ENCODE measurements around the gene FHL1.

FHL1 gene

GRCh38 chrX:136126371-136126770 lies 21.0 kb upstream of the FHL1 start:
- in situ Hi-C loops (cut with HindIII; ENCODE audit: low sequenced_read_pairs) = no loop called here
- DNase-seq (ENCODE audit: low read depth, low spot score) = no peak
- H3K4me3 ChIP-seq (ENCODE audit: low read depth, low read length) = no peak overlapping the region
- TF ChIP-seq CTCF (IDR thresholded peaks at IDR 0.05; ENCODE audit: low read depth, low read length) = no peak

DNA sequence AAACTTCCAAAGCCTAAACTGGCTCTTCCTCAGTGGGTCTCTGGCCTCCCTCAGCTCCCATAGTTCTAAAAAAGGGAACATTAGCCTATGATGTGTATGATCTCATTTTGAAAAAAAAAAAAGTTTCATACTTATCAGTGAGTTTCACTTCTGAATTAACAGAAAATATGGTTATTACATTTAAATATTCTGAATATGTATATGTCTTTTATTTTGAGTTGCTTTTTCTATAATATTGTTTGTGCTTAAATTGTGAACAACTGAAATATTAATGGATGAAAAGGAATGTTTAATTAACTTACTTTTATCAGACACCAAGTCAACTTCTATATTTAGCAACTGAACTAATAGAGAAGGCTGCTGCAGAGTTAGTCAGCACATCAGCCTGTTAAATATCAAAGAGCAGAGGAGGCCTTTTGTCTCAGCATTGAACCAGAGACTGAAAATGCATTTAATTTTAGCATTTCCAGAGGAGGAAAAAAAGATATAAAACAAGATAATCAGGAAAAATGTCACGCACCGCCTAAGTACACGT lies 20.4 kb upstream of the FHL1 start:
- H3K4me3 ChIP-seq (ENCODE audit: low read depth, low read length) = no peak overlapping the region
- in situ Hi-C loops (cut with HindIII; ENCODE audit: low sequenced_read_pairs) = no loop called here
- no peak for TF ChIP-seq CTCF (IDR thresholded peaks at IDR 0.05; ENCODE audit: low read depth, low read length)
- DNase-seq (ENCODE audit: low read depth, low spot score) = peak; percentile 55

DNA sequence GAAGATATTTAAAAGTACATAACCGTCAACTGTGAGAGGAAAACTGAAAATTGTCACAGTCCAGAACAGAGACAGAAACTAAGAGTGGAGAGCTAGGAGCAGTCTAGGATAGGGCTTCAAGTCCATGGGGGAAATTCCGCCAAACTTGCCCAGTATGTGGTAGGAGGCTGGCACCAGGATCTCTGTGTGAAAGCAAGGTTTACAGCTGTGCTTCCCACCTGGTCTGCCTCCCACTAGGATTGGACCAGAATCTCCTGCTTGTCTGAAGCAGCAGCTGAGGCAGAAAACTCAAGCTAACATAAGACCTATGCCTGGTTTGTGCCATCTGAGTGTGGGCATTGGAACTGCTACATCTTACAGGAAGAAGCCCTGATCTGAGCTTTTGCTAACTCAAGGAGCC lies 18.6 kb upstream of the FHL1 start:
- no peak for DNase-seq (ENCODE audit: low read depth, low spot score)
- H3K4me3 ChIP-seq (ENCODE audit: low read depth, low read length) = no peak overlapping the region
- TF ChIP-seq CTCF (IDR thresholded peaks at IDR 0.05; ENCODE audit: low read depth, low read length) = no peak
- in situ Hi-C loops (cut with HindIII; ENCODE audit: low sequenced_read_pairs) = no loop called here

DNA sequence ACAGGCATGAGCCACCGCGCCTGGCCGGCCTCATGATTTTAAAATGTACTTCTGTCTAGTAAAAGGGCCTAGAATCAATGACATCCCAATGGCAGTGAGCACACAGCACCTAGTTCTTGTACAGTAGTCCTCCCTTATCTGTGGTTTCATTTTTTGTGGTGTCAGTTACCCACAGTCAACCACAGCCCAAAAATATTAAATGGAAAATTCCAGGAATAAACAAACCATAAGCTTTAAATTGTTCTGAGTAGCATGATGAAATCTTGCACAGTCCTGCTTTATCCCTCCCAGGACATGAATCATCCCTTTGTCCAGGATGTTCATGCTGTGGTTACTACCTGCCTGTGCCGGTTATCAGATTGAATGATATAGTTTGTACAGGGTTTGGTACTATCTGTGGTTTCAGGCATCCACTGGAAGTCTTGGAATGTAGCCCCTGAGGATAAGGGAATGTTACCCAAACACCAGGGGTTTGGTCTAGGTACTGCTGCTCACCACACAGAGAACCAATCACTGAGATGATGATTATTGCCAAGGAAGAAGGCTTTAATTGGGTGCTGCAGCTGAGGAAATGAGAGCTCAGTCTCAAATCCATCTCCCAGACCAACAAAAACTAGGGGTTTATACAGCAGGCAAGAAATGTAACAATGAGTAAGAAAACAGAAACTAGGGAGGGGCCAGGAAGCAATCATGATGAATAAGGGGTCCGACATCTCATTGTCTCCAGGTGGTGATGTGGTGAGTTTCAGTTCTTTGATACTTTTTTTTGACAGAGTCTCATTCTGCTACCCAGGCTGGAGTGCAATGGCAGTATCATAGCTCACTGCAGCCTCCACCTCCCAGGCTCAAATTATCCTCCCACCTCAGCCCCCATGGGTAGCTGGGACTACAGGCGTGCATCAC lies 16.2 kb upstream of the FHL1 start:
- H3K4me3 ChIP-seq (ENCODE audit: low read depth, low read length) = no peak overlapping the region
- DNase-seq (ENCODE audit: low read depth, low spot score) = peak; percentile 90
- no peak for TF ChIP-seq CTCF (IDR thresholded peaks at IDR 0.05; ENCODE audit: low read depth, low read length)
- in situ Hi-C loops (cut with HindIII; ENCODE audit: low sequenced_read_pairs) = no loop called here

DNA sequence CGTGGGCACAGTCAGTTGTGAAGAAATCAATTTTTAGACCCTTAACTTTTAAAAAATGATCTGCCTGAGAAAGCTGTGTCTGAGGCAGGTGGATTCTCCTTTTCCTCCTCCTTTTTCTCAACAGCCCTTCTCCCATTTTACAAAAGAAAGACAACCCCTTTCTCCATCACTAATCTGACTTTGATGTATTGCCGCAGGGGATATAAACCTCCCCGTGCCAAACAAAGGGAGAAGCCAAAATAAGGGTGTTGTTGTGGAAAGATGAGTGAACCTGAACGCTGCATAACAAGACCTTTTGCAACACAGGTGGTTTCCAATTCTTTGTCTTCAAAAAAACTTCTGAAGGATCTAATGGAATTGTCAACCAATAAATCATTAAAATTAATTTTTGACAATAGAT lies 8.4 kb upstream of the FHL1 start:
- in situ Hi-C loops (cut with HindIII; ENCODE audit: low sequenced_read_pairs) = no loop called here
- no peak overlapping the region for H3K4me3 ChIP-seq (ENCODE audit: low read depth, low read length)
- no peak for TF ChIP-seq CTCF (IDR thresholded peaks at IDR 0.05; ENCODE audit: low read depth, low read length)

DNA sequence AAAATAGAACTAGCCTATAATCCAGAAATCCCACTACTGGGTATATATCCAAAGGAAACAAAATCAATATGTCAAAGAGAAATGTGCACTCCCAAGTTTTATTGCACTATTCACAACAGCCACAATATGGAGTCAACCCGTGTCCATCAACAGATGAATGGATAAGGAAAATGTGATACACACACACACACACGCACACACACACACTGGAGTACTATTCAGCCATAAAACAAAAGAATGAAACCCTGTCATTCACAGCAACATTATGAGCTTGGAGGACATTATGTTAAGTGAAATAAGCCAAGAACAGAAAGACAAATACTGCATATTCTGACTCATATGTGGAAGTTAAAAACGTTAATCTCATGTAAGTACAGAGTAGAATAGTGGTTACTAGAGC lies 5.8 kb upstream of the FHL1 start:
- TF ChIP-seq CTCF (IDR thresholded peaks at IDR 0.05; ENCODE audit: low read depth, low read length) = no peak
- no peak for DNase-seq (ENCODE audit: low read depth, low spot score)
- in situ Hi-C loops (cut with HindIII; ENCODE audit: low sequenced_read_pairs) = no loop called here
- H3K4me3 ChIP-seq (ENCODE audit: low read depth, low read length) = no peak overlapping the region

More for the DNA sequence above, 8.4 kb upstream of the FHL1 start:
- no peak for DNase-seq (ENCODE audit: low read depth, low spot score)
